NCI-H748 (cell line): ENCODE data around the gene HEMK1.

ENCODE experiments used
- DNase-seq: peaks from one replicate; lab custom pipeline; 2025; ENCODE audit not compliant: unreplicated experiment; lab: John Stamatoyannopoulos, UW

Gene HEMK1

GRCh38 chr3:50612970-50613846 is 43.9 kb downstream of the HEMK1 start:
- no peak for DNase-seq

GRCh38 chr3:50615190-50615589 is 45.9 kb downstream of the HEMK1 start:
- DNase-seq: no peak

GRCh38 chr3:50616003-50616769 is 46.9 kb downstream of the HEMK1 start:
- peak; percentile 80 for DNase-seq

GRCh38 chr3:50616770-50617095 is 47.4 kb downstream of the HEMK1 start:
- DNase-seq: peak; percentile 82

GRCh38 chr3:50617096-50617791 is 47.9 kb downstream of the HEMK1 start, which contains the start of gene MAPKAPK3:
TSS of gene MAPKAPK3 (plus strand) at chr3:50617151. CDS start at chr3:50617566, 415 bp downstream.
- DNase-seq: peak; percentile 41

GRCh38 chr3:50617911-50618481 is 48.7 kb downstream of the HEMK1 start:
- no peak for DNase-seq

GRCh38 chr3:50620420-50620819 is 51.1 kb downstream of the HEMK1 start:
- DNase-seq: no peak

GRCh38 chr3:50620820-50621219 is 51.5 kb downstream of the HEMK1 start:
- no peak for DNase-seq

- DNase-seq: no peak
Observed at GRCh38 chr3:50622881-50623280, 53.6 kb downstream of the HEMK1 start.

GRCh38 chr3:50623840-50624474 is 54.6 kb downstream of the HEMK1 start:
- no peak for DNase-seq

GRCh38 chr3:50624634-50625033 is 55.3 kb downstream of the HEMK1 start:
- no peak for DNase-seq

GRCh38 chr3:50625231-50626182 is 56.2 kb downstream of the HEMK1 start:
- no peak for DNase-seq

- DNase-seq: no peak
Observed at GRCh38 chr3:50626401-50626800, 57.1 kb downstream of the HEMK1 start.

GRCh38 chr3:50627407-50628051 is 58.2 kb downstream of the HEMK1 start:
- DNase-seq: peak; percentile 7

- no peak for DNase-seq
Observed at GRCh38 chr3:50628601-50629000, 59.3 kb downstream of the HEMK1 start.

GRCh38 chr3:50630394-50630793 is 61.1 kb downstream of the HEMK1 start:
- peak; percentile 45 for DNase-seq

- DNase-seq: peak; percentile 82
Observed at GRCh38 chr3:50630877-50631276, 61.6 kb downstream of the HEMK1 start.

- no peak for DNase-seq
Observed at GRCh38 chr3:50632450-50632849, 63.1 kb downstream of the HEMK1 start.

GRCh38 chr3:50633230-50633790 is 64.0 kb downstream of the HEMK1 start:
- DNase-seq: no peak
